Esophagus muscularis mucosa (tissue), 4 donors: ENCODE results near the gene TGFBR2. TPM values are rescaled to one million over a fixed set of nuclear protein-coding genes. Genes with fewer than 3 reads are reported as not detected.

Source experiments
- DNase-seq: peaks from one replicate; pipeline ENCODE4 v3.0.0-alpha.2; 2017; ENCODE audit errors: extremely low spot score
- H3K27ac ChIP-seq, 4 donors: fragments of 200-600 bp; sonication (generic); replicated peaks in 1 of 4; 1 replicate in 3 of 4; 2 replicates in 1 of 4; pipeline ENCODE4 v1.5.1; 2016 to 2019; ENCODE audit warnings: mild to moderate bottlenecking in 1 of 4
- H3K27me3 ChIP-seq, 4 donors: fragments of 200-600 bp; sonication (generic); one replicate each; pipeline versions ENCODE4 v1.5.1 to v1.6.0; 2016 to 2019
- H3K36me3 ChIP-seq, 4 donors: fragments of 200-600 bp; sonication (generic); one replicate each; pipeline ENCODE4 v1.5.1; 2016 to 2019
- H3K4me1 ChIP-seq, 4 donors: fragments of 200-600 bp; sonication (generic); one replicate each; pipeline ENCODE4 v1.5.1; 2016 to 2019
- H3K4me3 ChIP-seq, 4 donors: fragments of 200-600 bp; sonication (generic); 1 replicate in 2 of 4; 2 replicates in 2 of 4; pipeline ENCODE4 v1.5.1; 2016 to 2019; ENCODE audit warnings: mild to moderate bottlenecking in 4 of 4, moderate library complexity in 1 of 4
- H3K9me3 ChIP-seq, 4 donors: fragments of 200-600 bp; sonication (generic); 1 replicate in 3 of 4; 2 replicates in 1 of 4; pipeline ENCODE4 v1.5.1; 2016 to 2019
- EP300 ChIP-seq: sonication (generic); formaldehyde crosslinking; IDR thresholded peaks from one replicate; pipeline ENCODE4 v1.6.1; 2017; ENCODE audit warnings: antibody characterized with exemption
- POLR2A ChIP-seq: fragments of 450-650 bp; IDR thresholded peaks from one replicate; pipeline ENCODE4 v1.6.1; 2017; ENCODE audit warnings: antibody characterized with exemption, moderate library complexity, mild to moderate bottlenecking, low read depth
- POLR2AphosphoS5 ChIP-seq, 2 donors: sonication (generic); formaldehyde crosslinking; IDR thresholded peaks; one replicate each; pipeline ENCODE4 v1.6.1; 2017; ENCODE audit warnings: antibody characterized with exemption in 2 of 2
- WGBS: methylation state at CpG from one replicate; pipeline ENCODE4 v1.1.5; 2018; 5-methylcytosine and 5-hydroxymethylcytosine counted together
- intact Hi-C: fragments of 100-400 bp; cut with DNase I; formaldehyde crosslinking; loops from one replicate; pipeline ENCODE4 v1.15.1; 2023
- total RNA-seq, 4 donors: library from RNA; depleted of rRNA; stranded (reverse); fragments of >200 nt; gene quantifications; one replicate each; pipeline versions ENCODE4 v1.1.0 to v1.2.1, GENCODE V29; 2016
- TF ChIP-seq, protein P1 (sequence below), 3 experiments: fragments of 200-600 bp in 2 of 3; fragments of 450-650 bp in 1 of 3; sonication (generic) in 2 of 3; IDR thresholded peaks; one replicate each; pipeline ENCODE4 v1.5.1; 2017 to 2019; ENCODE audit warnings: antibody characterized with exemption in 3 of 3, mild to moderate bottlenecking in 2 of 3, moderate library complexity in 1 of 3

The TGFBR2 gene
- total RNA-seq, 4 donors from 2014 or later, result 202 to 292 (median 261) TPM

DNA sequence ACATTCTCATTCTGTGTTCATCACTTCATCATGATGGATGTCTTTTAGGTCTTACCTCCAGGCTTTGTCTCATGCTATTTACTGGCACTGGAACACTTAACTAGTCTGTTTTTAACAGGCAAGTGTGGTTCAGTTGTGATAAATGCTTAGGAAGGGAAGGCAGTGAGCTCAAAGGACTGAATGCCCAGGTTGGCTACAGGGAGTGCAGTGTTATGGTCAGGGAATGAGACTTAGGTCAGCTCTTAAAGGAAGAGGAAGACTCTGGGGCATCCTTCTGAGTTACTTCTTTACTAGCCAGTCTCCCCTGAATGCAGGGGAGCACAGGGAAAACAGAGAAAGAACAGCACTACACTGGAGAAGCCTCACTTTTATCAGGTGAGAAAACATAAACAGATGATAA, 72.6 kb downstream of the TGFBR2 start:
- intact Hi-C loops, result no loop called here
- H3K27me3 ChIP-seq, result no peaks in the 10 kb centered on the region
- peaks cover 32 to 68% (median 45%) of the 10 kb centered on the region in 4 donors for H3K36me3 ChIP-seq
- H3K4me1 ChIP-seq, result peaks cover 70 to 100% (median 96%) of the 10 kb centered on the region in 4 donors
- TF ChIP-seq POLR2A (no peak), POLR2AphosphoS5 (IDR thresholded peaks at IDR 0.05) (no peak), EP300 (no peak)
- TF ChIP-seq, protein P1, sequence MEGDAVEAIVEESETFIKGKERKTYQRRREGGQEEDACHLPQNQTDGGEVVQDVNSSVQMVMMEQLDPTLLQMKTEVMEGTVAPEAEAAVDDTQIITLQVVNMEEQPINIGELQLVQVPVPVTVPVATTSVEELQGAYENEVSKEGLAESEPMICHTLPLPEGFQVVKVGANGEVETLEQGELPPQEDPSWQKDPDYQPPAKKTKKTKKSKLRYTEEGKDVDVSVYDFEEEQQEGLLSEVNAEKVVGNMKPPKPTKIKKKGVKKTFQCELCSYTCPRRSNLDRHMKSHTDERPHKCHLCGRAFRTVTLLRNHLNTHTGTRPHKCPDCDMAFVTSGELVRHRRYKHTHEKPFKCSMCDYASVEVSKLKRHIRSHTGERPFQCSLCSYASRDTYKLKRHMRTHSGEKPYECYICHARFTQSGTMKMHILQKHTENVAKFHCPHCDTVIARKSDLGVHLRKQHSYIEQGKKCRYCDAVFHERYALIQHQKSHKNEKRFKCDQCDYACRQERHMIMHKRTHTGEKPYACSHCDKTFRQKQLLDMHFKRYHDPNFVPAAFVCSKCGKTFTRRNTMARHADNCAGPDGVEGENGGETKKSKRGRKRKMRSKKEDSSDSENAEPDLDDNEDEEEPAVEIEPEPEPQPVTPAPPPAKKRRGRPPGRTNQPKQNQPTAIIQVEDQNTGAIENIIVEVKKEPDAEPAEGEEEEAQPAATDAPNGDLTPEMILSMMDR (IDR thresholded peaks at IDR 0.05), result no peak
- DNase-seq, result no peak
- H3K4me3 ChIP-seq, result no peak overlapping the region
- H3K27ac ChIP-seq, result peak overlapping the region; percentile 57 to 75 (median 71)
- no peaks in the 10 kb centered on the region for H3K9me3 ChIP-seq

DNA sequence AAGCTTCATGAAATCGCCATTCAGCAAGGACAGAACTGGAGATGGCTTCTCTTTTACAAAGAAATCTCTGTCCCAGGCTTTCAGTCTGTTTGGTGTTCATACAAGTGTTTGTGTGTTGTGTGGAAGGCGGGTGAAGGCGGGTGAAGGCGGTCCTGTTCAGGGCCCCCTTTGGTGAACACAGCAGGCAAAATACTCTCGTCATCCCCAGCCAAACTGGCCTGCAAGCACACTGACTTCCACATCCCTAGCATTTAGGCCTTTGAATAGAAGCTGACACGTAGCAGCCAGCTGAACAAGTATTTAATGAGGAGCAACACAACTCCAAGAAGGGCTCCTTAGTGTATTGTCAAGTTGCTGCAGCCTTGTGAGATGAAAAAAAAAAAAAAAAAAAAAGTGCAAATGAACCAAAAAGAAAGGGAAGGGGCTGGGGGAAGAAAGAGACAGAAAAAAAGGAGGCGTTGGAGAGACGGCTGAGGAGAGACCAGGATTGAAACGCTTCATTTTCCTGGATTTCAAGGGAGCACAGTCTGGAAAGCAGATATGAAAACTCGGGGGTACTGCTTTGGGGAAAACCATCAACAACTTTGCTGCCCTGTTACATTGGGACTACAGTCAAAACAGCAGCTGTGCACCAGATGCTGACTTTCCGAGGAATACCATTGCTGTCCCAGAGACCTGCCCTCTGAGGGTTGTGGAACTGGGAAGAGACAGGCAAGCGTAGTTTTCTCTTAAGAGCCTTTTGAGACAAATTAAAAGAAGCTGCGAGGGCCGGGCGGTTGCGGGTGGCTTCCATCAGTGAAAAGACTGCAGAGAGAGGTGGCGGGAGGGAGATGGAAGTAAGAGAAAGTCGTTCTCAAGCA, 74.6 kb downstream of the TGFBR2 start:
- H3K4me3 ChIP-seq, result no peak overlapping the region
- TF ChIP-seq POLR2A (no peak), POLR2AphosphoS5 (IDR thresholded peaks at IDR 0.05) (peak in 1 of 2 donors; percentile 21)
- DNase-seq, result no peak
- intact Hi-C loops, result loop anchor here (5.0 kb wide), 1 partner anchor 69 kb away; no protein-coding TSS in a partner anchor
- peak overlapping the region; percentile 57 to 75 (median 71) for H3K27ac ChIP-seq
- peaks cover 19 to 56% (median 28%) of the 10 kb centered on the region in 4 donors for H3K36me3 ChIP-seq
- WGBS, result 68% methylated on average over 18 of the region's 18 CpGs
- no peaks in the 10 kb centered on the region for H3K27me3 ChIP-seq
- peaks cover 82 to 100% (median 97%) of the 10 kb centered on the region in 4 donors for H3K4me1 ChIP-seq
- no peaks in the 10 kb centered on the region for H3K9me3 ChIP-seq

DNA sequence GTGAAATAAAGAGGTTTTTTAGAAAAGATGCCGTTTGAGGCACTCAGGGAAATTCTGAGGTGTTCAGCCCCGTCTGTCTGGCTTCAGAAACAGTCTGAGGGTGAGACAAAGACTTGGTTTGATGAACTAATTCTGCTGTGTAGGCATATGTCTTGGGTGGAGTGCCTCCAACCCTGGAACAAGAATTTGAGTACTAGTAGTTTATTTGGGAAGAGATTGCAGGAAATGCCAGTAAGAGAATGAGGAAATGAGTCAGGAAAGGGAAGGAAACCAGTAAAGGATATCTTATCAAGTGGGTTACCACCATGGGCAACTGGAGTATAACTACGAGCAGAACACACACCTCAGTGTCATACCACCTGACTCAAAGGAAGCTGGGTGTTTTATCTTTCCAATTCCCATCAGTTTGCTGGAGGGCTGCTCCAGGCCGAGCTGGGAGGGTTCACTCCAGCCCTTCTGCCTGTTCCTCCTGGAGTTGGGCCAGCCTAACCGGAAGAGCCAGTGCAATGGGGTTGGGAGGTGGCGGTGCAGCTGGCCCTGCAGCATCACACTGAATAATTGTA, 75.3 kb downstream of the TGFBR2 start:
- H3K27ac ChIP-seq, result peak overlapping the region; percentile 57 to 75 (median 71)
- no peaks in the 10 kb centered on the region for H3K27me3 ChIP-seq
- H3K4me3 ChIP-seq, result no peak overlapping the region
- 41% methylated on average over 6 of the region's 6 CpGs for WGBS
- intact Hi-C loops, result loop anchor here (5.0 kb wide), 1 partner anchor 69 kb away; no protein-coding TSS in a partner anchor
- no peaks in the 10 kb centered on the region for H3K9me3 ChIP-seq
- TF ChIP-seq POLR2A, result no peak
- TF ChIP-seq POLR2AphosphoS5 (IDR thresholded peaks at IDR 0.05), result peak; percentile 39 to 58
- no peak for DNase-seq
- H3K4me1 ChIP-seq, result peaks cover 77 to 100% (median 97%) of the 10 kb centered on the region in 4 donors
- peaks cover 14 to 49% (median 26%) of the 10 kb centered on the region in 4 donors for H3K36me3 ChIP-seq

DNA sequence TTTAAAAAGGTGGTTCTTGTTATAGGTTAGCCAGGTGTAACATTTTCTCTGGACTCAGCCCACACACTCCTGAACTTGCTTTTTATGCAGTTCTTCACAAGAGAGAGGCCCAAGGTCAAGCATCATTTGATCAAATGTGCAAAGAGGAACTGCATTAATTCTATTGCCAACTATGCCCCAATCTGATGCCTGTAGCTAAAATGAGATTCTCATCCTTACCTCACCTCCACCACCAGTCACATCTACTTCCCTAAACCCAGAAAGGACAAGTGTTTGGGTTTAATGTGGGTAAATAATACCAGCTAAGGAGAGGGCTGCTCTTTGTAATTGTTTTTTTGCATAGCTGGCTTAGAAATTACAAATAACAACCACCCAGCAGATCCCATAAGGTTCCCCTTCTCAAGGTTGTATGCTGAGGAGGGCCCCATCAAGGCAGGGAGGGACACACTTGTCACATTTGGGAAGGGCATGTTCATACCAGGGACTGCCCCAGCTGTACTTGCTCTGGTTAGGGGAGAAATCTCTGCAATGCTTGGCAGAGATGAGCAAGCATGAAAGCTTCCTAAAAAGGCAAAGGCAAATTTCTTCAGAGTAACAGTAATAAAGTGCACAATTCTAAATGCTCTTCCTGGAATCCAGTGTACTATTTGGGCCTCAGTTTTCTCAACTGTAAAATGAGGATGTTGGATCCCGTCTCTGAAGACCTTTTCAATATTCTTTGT, 76.2 kb downstream of the TGFBR2 start:
- intact Hi-C loops, result loop anchor here (5.0 kb wide), 1 partner anchor 70 kb away; no protein-coding TSS in a partner anchor
- H3K27ac ChIP-seq, result peak overlapping the region; percentile 57 to 75 (median 71)
- H3K9me3 ChIP-seq, result no peaks in the 10 kb centered on the region
- H3K27me3 ChIP-seq, result no peaks in the 10 kb centered on the region
- H3K4me3 ChIP-seq, result no peak overlapping the region
- no peak for DNase-seq
- TF ChIP-seq EP300 (no peak), POLR2AphosphoS5 (IDR thresholded peaks at IDR 0.05) (peak in 1 of 2 donors; percentile 7)
- peaks cover 15 to 47% (median 23%) of the 10 kb centered on the region in 4 donors for H3K36me3 ChIP-seq
- H3K4me1 ChIP-seq, result peaks cover 75 to 100% (median 96%) of the 10 kb centered on the region in 4 donors
- 52% methylated on average over 1 of the region's 1 CpG for WGBS

DNA sequence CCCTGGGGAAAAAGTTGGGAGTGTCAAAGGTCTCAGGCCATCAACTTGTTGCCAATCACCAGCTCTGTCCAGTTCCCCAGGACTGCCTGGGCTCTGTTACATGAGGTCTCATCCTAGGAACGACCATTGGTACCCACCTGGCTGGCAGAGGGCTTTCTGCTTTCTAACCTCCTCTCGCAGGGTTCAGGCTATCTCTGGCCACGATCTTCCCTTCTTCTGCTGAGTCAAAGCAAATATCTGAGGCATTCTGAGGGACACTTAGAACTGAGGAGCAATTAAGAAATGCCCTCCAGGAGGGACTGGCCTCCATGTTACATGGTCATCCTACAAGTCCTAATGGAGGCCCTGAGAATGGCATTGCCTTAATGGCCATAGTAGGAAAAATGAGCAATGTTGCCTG, 77.4 kb downstream of the TGFBR2 start:
- Histone ChIP-seq H3K4me1 (peaks cover 85 to 100% (median 97%) of the 10 kb centered on the region in 4 donors), H3K9me3 (no peaks in the 10 kb centered on the region), H3K4me3 (no peak overlapping the region), H3K27ac (peak overlapping the region; percentile 57 to 75 (median 71)), H3K36me3 (peaks cover 8 to 47% (median 21%) of the 10 kb centered on the region in 4 donors), H3K27me3 (no peaks in the 10 kb centered on the region)
- no peak for DNase-seq
- intact Hi-C loops, result loop anchor here (5.0 kb wide), 1 partner anchor 71 kb away; no protein-coding TSS in a partner anchor
- TF ChIP-seq, protein P1 (IDR thresholded peaks at IDR 0.05), result no peak
- TF ChIP-seq EP300 (no peak), POLR2A (no peak), POLR2AphosphoS5 (IDR thresholded peaks at IDR 0.05) (no peak)
- 97% methylated on average over 3 of the region's 3 CpGs for WGBS
